Fibroblast of peridontal ligament (primary cell): ENCODE results near the gene ARHGAP18.

Experiments used
- DNase-seq: peaks from one replicate; pipeline ENCODE4 v3.0.0-alpha.2; 2010; ENCODE audit errors: extremely low read depth

The ARHGAP18 gene, protein sequence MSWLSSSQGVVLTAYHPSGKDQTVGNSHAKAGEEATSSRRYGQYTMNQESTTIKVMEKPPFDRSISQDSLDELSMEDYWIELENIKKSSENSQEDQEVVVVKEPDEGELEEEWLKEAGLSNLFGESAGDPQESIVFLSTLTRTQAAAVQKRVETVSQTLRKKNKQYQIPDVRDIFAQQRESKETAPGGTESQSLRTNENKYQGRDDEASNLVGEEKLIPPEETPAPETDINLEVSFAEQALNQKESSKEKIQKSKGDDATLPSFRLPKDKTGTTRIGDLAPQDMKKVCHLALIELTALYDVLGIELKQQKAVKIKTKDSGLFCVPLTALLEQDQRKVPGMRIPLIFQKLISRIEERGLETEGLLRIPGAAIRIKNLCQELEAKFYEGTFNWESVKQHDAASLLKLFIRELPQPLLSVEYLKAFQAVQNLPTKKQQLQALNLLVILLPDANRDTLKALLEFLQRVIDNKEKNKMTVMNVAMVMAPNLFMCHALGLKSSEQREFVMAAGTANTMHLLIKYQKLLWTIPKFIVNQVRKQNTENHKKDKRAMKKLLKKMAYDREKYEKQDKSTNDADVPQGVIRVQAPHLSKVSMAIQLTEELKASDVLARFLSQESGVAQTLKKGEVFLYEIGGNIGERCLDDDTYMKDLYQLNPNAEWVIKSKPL

DNA sequence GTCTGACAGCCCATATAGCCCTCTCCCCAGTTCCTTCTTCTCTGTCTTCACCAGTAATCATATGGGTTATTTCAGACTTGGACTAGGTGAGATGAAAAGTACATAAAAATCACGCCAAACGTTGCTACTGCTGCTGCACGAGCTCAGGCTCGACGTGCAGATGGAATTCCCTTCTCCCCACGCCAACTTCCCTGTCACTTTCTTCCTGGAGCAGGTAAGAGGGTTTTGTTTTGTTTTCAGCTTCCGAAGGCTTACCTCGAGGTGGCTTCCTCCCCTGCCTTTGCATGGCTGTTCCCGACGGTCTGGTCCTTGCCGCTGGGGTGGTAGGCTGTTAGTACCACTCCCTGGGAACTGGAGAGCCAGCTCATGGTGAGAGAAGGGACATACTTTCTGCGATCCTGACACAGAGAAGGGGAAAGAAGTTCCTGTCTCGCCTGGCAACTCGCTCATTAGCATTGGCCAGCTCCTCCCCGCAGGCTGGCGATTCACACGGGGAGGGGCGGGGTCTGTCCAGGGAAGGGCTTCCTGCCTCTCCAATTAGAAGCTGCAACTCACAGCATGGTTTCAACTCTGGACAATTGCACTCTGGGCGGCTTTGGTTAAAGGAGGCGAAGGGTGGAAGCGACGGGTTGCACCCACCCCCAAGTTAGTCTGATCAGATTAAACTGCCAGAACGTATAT, at the start of gene ARHGAP18:
Gene ARHGAP18, minus strand, starts transcription at position 409 of the 681 bp plus-strand sequence. Its CDS starts 41 bp downstream, at position 368.
- peak; percentile 88 for DNase-seq

DNA sequence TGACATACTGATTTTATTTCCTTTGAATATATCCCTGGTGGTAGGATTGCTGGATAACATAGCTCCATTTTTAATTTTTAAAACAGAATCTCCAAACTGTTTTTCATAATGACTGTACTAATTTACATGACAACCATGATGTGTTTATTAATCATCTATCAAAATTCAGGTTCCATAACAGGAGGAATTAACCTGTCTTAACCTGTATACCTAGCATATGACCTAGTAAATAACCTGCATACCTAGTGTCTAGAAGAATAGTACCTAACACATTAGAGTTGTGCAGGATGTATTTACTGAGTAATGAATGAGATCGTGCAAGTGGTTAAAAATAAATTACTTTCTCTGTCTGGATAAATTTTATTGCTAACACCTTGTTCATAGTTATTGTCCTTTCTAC, 45.8 kb upstream of the ARHGAP18 start:
- DNase-seq: no peak

DNA sequence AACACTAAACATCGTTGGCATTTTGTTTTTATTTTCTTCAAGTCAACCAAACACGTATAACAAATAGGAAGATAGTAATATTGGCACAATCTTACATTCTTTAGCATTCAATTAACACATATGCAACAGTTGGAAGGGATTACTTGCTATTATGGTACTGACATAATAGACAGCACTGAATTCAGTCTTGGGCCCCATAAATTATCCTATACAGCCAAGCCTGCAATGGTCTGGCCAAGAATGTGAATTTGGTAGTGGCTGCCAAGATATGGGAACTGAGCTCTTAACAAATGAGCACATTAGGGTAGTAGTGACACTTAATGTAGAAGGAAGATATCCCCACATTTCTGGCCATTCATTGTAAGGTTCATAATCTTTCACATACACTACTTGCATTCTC, 44.8 kb upstream of the ARHGAP18 start:
- DNase-seq: no peak

- peak; percentile 71 for DNase-seq
Observed at GRCh38 chr6:129753422-129753821, 43.4 kb upstream of the ARHGAP18 start.

DNA sequence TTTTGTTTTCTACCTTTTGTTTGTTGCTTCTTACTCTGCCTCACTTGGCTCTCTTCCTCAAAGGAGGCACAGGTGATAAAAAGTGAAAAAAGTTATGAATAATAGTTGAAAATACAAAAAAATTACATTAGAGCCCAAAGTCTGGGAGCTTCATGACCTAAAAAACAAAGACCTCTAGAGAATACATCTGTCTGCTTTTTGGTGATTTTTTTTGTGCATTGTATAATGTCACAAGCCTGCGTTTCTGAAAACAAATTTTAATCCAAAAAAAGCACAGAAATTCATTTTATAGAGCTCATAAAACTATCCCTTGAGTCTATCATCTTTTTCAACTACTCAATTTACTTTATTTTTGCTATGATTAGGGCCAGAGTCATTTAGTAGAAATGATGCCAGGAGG, 41.4 kb upstream of the ARHGAP18 start:
- DNase-seq: no peak

DNA sequence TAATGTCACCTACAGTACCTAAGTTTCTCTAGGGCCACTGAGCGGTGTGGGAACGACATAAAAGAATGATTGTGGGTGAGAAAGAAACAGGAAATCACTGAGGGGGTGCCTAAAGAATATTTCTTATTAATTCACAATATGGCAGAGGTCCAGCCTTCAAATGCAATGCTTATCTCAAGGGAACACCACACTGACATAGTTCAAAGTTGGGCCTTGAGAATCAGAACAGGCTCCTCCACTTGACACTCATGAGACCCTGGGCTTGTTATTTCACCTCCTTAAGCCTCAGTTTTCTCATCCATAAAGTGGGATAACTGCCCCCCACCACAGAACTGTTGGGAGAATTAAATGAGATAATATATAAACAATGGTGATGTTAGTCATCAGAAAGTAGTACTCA, 40.4 kb upstream of the ARHGAP18 start:
- DNase-seq: no peak

DNA sequence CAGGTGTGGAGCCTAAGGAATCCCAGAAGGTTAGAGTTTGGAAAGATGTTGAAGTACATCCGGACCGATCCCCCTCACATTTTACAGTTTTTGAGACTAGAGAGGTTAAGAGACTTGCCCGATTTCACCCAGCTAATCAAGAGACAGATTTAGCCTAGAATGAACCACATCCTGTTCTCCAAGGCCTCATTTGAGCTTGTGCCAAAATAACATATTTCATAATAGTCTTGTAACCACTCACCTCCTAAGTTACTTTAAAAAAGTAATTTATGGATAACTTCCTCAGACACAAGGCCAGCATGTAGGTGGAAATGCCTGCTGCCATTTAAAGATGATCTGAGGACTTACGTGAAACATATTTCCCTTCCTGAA, 39.8 kb upstream of the ARHGAP18 start:
- peak; percentile 85 for DNase-seq

DNA sequence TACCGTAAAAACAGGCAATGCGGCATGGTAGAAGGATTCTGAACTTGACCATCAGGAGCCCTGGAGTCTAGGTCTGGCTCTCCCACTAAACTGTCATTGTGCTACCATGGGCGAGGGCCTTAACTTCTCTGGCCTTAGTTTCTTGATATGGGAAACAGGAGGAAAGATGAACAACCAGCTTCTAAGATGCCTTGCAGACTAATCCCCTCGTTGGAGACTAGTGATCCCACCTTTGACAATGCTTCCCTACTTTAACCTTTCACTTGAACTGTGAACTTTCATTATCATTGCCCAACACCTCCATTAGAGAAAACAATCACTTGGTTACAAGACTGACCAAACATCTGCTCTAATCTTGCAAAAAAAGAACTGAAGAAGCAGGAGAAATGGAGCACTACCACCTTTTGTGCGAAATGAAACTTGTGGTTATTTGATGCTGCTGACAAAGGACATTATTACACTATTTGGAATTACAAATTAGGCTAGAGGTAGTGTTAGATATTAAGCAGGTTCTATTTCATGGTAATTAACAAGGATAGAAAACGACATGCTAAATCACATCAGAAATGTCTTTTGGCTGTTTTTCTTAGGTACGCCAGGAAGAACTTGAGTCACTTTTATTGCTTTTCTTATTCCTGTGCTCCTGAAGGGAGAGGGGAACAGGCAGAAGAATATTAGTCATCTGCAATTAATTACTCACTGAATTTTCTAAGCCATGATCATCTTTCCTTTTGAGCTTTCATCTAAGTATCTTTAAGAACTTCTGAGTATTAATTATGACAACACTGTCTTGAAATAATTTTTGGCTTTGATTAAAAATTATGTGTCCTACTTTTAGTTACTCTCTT, 39.1 kb upstream of the ARHGAP18 start:
- DNase-seq: peak; percentile 31

DNA sequence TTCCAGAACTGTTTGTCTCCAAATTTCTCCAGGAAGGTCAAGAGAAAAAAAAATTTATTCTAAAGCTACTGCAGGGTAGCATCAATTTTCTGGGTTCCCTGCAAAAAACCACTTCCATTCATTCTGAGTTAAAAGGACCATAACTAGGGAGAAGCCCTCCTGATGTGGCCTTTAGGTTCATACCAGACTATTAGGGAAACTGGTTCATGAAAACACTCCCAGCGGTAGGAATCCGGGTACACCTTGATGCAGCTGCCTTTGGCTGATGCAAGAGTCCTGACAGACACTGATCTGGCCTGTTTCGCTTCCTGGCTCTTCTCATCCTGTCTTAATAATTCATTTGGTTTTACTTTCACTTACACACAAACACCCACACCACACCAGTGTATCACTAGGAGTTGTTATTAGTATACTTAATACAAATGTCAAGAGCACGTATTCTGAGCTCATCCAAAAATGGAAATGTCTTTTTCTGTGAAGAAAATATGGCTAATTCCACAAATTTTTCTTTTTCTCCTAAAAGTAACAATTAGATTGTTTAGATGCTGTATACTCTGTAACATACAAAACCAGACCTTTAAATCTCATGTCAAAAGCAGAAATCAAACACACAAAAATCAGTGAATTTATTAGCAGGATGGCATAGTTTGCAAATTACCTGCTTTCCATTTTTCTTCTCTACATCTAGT, 38.4 kb upstream of the ARHGAP18 start:
- DNase-seq: peak; percentile 43

GRCh38 chr6:129747588-129748112, 37.7 kb upstream of the ARHGAP18 start:
- no peak for DNase-seq

DNA sequence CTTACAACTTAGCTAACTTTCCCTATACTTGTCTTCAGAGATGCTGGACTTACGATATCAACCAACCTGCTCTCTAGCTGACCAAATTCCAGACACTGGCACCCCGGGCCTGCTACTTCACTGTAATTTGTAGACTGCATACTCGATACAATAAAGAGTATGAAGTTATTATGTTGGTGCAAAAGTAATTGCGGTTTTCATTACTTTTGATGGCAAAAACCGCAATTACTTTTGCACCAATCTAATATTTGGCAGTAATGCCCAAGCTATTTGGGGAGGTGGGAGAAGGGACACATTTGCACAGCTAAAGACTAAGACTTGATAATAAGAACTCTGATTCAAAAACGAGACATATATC, 34.9 kb upstream of the ARHGAP18 start:
- DNase-seq: no peak

DNA sequence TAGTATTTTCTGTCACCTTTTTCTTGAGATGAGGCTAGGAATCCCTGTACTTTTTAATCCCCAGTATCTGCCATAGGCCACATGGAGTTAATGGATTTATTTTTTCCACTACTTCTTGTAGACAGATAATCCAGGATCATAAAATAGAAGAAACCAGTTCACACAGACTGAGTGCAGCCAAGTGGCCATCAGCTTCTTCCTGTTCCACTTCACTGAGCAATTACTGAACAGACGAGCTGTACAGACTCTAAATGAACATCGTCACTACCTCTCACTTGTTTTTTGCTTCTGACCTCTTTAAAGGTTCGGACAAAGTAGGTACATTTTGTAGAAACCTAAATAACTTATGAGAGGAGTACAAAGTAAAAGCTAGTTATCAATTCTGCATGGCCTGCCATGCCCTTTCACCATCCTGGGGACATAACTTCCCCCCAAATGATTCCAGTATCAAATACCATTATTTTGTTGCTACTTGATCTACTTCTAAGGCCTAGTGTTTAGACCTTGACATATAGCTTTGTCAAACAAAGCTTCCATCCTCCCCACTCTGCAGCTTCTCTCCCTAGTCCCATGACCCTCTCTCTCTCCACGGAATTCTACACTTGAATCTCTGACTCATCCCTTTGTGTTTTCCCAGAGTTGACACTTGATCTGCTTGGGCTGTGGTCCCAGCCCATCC, 34.4 kb upstream of the ARHGAP18 start:
- peak; percentile 95 for DNase-seq

DNA sequence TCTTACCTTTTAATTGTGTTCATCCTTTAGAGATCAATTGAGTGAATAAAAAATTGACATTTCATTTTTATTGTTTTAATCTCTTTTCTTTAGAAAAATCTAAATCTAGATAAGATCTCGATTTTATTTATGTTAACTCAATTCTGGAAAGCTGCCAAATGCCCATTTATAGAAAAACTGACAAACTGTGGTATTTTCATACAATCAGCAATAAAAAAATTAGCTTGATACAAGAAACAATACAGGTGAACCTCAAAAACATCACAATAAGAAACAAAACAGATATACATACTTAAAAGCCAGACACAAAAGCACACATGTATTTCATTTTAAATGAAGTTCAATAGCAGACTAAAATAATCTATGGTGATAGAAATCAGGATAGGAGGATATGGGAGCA, 30.0 kb upstream of the ARHGAP18 start:
- DNase-seq: no peak

- no peak for DNase-seq
Observed at GRCh38 chr6:129736105-129736504, 26.1 kb upstream of the ARHGAP18 start.

GRCh38 chr6:129733290-129733689, 23.3 kb upstream of the ARHGAP18 start:
- no peak for DNase-seq

- DNase-seq: no peak
Observed at GRCh38 chr6:129732542-129732941, 22.6 kb upstream of the ARHGAP18 start.

GRCh38 chr6:129732034-129732433, 22.1 kb upstream of the ARHGAP18 start:
- DNase-seq: no peak

GRCh38 chr6:129731428-129731827, 21.5 kb upstream of the ARHGAP18 start:
- no peak for DNase-seq

DNA sequence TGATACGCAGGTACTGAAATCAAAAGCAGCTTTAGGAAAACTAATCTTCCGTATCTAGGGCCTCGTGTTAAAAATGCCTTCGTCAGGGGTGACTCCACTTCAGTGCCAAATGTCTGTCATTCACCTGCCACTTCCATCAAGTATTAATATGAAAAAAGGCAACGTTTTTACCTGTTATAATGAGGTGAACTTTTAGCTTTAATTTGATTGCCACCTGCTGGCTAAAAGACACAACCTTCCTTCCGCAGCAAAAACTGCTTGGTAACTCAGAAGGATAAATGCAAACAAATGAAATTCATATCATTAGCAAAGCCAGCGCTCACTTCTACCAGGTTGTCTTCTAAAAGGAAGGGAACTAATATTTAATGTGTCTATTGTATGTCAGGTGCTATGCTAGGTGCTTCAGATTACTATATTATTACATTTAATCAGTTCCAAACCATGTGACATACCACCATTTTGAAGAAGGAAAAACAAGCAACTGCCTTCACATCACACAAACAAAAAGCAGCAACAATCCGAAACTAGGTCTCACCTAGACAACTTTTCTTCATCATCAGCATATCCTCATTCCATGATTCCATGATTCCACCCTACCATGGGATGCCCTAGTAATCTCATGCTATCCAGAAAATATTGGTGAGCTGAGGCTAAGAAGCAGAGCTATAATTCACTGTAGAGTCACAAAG, 20.6 kb upstream of the ARHGAP18 start:
- peak; percentile 31 for DNase-seq

DNA sequence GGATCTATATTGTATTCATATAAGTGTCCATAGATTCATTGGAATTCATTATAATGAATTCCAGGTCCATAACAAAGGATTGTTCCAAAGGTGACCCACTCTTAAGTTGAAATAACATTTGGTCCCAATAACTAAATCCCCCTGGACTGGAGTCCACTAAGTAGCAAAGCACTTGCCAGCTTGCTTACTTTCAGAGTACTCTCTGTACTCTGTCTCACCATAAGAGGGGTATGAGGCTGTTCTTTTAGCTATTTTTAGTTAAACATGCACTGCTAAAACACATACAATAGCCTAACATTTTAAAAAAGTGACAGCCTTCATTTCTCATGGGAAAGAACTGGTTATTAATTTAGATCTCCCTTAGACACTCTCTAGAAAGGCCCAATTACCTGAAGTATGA, 16.7 kb upstream of the ARHGAP18 start:
- DNase-seq: no peak
